ENCODE data around the gene SYMPK.
A peak's percentile ranks its signal among the peaks of the same experiment; 100 is the strongest.
"Not testable (repeated sequence)": the region's sequence is repeated elsewhere in the genome, so short reads cannot be mapped to it uniquely, and the experiment has no call there.

SYMPK gene

DNA sequence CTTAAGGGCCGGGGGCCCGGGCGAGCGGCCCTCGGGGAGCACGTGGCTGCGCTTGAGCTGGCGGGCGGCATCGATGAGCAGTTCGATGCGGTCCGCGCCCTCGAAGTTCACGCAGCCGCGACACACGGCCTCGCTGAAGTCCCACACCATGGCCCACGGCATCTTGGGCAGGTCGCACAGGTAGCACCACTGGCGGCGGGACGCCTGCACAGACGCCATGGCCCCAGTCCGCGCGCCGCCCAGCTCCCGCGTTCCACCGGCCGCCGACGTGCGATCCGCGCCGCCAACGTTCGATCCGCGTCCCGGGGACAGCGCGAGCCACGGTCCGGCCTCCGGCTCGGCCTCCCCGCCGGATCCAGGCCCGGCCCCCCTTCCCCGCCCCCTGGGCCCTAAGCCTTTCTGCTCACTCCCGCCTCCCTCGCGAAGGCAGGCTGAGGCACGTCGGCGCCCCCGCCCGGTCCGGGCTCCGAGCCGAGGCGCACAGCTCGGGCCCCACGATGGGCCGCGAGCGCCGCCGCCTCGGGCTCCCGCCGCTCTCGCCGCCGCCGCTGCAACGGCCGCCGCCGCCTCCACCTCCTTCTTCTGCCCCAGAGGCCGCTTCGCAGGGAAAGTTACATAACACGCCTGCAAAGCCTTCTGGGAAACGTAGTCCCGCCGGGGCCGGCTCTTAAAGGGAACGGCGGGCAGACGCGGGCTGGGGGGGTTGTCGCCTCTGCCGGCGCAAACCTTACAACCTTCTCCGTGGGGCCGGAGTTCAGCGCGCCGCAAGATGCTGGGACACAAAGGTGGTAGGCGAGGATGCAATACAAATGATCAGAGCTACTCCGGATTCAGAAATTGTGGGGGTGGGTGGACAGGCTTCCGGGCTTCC is 22.8 kb upstream of the SYMPK start, which contains the start of gene IRF2BP1:
Gene IRF2BP1, minus strand, starts transcription at position 586 of the 871 bp plus-strand sequence. Its CDS starts 367 bp downstream, at position 219.
- peak; percentile 94 for DNase-seq

DNA sequence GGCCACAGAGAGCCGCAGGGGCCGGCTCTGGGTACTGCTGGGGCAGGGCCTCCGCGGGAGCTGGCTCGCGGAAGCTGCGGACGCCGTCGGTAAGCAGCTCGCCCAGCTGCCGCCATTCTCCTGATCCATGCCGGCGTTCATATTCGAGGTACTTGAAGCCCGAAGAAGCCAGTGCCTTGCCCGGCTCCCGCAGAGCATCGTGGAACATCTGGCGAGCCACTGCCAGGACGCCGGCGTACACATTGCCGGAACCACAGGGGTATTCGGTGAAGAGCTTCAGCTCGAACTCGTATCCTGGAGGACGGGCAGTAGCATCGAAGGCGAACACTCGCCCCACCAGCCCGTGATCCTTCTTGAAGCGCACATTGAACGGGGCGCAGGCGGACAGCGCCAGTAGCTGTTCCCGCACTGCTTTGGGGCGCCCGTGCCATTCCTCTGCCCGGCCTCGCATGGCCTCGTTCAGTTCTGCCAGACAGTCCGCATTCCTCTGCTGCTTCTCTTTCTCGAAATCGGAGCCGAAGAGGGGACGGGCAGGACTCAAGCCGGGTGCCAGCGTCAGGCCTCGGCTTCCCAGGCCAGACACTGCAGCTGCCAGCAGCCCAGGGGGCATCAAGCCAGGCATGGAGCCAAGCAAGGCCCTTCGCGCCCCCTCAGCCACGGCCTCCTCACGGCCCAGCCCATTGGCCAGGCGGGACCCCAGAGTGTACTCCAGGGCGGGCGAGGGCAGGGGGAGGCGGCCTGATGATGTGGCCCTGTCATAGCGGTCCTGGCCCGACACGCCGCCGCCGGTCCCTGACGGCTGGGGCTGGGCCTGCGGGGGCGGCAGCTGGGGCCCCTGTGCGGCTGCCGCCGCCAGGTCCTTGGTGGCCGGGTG is 22.0 kb upstream of the SYMPK start:
- DNase-seq: no peak

DNA sequence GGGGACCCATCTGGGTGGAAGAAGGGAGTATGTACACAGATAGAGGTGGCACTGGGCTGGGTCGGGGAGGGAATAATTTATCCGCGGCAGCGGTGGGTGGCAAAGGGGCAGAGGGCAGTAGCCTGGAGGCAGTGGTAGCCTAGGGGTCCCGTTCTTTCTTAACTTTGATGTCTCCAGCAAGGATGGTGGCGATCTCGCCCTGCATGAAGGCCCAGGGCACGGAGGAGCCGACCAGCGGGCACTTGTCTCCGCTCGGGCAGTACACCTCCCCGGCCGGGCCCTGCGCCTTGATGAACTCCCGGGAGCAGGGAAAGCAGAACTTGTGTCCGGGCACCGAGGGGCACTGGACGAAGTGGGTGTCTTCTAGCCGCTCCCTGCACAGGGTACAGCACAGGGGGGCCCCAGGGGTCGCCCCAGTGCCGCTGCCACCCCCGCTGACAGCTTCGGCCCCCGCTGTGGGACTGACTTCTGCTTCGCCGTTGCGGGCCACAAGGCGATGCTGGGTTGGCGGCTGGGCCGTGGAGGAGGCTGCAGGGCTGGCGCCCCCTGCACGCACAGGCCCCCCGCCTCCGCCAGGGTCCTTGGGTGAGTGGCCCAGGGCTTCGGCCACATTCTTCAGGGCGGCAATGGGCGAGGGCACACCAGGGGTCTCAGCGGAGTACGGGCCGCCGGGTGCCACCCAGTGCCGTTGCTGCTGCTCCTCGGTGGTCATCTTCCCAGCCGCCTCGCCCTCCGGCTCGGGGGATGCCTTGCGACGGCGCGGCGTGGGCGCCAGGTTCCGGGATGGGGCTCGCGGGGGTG is 21.1 kb upstream of the SYMPK start:
- DNase-seq: no peak

DNA sequence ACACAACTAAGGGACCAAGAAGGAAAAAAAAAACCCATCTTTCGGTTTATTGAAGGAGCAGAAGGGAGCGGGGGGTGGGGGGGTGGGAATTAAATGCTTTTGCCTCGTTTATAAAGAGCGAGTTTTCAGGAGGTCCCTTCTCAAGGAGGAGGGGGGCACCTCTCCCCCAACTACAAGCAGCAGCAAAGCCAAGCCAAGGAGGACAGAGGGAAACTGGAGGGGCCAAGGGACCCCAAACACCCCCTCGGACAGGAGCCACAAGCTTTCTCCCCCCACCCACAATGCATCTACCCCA is 20.6 kb upstream of the SYMPK start:
- DNase-seq: no peak

DNA sequence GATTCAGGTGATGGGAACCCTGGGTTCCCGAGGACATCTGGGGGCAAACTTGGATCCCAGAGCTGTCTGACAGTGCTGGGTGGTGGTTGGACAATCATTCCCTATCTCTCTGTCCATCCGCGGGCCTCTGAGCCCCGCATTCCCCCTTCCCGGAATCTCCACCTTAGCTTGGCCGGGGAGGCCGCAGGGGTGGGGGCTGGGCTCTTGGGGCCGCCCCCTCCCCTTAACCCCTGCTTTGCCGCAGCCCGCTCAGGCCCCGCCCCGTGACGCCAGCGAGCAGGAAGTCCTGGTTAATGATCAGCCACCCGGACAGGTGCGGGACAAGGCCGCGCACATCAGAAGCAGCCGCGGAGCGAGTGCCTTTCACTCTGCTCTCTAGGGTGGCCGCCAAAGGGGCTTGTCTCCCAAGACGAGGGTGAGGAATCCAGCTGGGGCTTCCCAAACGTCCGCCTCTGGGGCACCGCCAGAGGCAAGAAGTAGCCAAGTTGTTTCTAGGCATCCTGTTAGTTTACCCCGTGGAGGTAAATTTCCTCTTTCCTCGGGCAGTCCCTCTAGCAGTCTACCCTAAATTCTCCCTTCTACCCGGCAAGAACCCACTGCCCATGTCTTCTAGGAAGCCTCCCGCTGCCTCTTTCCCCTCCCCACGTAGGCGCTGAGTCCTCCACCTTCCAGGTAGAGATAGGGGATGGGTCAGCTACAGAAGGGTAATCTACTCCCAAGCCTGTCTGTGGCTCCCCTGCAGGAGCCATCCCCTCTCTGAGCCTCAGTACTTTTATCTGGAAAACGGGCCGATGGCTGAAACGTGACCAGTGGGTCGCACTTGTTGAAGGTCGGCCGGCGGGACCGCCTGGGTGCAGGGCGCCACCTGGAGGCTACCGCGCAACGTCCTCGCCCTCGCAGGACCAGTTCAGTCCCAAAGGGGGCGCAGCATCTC is 20.0 kb upstream of the SYMPK start:
- peak; percentile 84 for DNase-seq

DNA sequence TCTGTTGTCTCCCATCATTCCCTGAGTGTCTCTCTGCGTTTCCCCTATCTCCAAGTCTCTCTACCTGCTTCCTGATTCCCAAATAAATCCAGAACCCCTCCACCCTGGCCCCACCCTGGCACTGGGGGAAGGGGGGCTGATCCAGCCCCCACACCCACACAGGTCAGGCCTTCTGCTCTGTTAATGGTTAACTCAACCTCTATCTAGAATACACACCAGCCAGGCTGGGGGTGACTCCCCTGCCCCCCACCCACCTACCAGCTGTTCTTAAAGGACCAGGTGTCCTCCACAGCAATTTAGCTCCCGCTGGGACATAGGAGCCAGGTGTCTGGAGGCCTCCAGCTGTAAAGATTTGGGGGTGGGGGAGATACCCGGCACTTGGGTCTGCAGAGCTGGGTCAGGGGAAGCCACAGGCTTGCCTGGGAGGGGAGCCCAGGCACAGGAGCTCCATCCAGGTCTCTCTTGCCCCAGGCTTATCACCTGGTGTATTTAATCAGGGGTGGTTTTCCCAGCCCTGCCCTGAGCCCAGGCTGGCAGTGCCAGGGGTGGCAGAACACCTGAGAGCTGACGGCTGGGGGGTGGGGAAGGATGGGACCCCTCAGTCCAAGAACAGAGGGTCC is 19.1 kb upstream of the SYMPK start:
- DNase-seq: peak; percentile 17

DNA sequence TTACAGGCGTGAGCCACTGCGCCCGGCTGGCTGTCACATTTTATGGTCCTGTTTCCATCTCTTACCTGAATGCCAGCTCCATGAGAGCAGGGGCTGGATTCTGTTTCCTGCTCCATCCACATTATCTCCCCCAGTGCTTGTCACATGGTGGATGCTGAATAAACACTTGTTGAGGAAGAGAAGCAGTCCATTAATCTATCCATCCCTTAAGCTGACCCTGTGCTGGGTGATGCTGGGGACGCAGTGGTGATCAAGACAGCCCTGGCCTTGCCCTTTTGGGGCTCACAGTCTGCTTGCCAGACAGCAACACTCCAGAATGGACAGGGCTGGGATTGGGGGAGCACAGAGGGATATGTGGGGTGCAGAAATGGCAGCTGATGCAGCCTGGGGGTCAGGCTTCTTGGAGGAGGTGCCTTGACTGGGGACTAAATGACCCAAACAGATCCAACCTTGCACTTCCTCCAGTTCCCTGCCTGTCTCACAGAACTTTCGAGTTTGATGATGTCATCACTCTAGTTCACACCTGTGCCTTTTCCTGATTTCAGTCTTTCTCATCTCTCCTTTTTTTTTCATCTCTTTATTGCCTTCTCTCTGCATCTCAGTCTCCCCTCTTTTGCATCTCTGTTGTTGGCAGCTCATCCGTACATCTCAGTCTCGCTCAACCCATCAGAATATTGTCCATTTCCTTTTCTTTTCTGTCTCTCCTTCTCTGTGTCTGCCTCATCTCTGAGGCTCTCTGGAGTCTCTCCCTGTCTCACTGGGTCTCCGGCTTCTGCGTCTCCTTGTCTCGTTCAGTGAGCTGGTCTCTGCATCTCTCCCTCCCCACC is 18.3 kb upstream of the SYMPK start:
- peak; percentile 78 for DNase-seq

DNA sequence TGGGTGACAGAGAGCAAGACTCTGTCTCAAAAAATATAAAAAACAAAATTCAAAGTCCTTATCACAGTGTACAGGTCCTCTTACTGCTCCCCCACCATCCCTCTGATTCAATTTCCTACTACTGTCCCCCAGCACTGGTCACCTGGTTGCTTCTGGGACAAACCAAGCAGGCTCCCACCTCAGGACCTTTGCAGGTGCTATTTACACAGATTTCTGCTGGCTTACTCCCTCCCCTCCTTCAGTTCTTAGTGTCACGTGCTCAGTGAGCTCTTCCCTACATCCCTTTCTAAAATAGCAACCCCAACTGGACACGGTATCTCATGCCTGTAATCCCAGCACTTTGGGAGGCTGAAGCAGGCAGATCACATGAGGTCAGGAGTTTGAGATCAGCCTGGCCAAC is 17.0 kb upstream of the SYMPK start:
- no peak for DNase-seq

DNA sequence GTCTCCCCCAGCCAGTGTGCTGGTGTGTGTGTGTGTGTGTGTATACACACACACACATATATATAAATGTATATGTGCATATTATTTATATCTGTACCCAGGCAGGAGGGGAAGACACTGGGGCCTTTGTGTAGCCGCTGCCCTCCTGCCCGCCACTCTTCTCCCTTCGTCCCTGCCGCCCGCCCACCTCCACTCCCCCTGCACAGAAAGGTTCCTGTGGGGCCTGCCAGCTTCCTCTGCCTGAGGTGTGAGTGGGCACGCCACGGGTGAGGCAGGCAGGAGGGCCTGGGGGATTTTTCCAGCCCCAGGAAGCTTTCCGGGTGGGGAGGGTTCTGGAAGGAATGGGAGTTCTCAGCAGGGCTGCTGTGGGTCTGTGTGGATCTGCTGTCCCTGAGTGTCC is 16.1 kb upstream of the SYMPK start:
- no peak for DNase-seq

DNA sequence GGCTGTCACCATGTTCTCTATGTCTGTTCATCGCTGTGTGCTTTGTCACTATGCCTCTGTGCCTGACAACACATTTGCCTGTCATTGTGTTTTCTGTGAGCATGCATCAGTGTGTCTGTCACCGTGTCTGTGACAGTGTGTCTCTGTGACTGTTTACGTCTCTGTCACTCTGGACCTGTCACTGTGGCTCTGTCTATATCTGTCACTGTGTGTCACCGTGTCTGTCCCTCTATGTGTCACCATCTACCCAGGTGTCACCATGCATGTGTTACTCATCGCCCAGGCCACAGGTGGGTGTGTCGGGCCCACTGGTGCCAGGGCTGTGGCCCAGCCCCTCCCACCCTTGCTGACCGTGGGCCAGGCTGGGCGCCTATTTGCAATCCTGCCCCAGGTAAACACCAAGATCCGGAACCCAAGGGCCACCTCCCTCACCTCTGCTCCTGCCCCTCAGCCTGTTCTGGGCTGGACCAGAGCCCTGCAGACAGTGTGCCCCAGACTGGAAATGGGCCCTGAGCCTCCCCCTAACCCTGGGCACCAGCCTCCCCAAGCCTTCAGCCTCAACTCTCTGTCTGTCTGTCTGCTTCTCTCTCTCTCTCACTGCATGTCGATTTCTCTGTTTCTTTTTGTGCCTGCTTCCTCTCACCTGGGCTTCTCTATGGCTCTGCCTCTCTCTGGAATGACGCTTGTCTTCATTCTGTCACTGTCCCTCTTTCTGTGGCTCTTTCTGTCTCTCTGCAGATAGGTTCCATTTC is 15.3 kb upstream of the SYMPK start:
- DNase-seq: no peak

DNA sequence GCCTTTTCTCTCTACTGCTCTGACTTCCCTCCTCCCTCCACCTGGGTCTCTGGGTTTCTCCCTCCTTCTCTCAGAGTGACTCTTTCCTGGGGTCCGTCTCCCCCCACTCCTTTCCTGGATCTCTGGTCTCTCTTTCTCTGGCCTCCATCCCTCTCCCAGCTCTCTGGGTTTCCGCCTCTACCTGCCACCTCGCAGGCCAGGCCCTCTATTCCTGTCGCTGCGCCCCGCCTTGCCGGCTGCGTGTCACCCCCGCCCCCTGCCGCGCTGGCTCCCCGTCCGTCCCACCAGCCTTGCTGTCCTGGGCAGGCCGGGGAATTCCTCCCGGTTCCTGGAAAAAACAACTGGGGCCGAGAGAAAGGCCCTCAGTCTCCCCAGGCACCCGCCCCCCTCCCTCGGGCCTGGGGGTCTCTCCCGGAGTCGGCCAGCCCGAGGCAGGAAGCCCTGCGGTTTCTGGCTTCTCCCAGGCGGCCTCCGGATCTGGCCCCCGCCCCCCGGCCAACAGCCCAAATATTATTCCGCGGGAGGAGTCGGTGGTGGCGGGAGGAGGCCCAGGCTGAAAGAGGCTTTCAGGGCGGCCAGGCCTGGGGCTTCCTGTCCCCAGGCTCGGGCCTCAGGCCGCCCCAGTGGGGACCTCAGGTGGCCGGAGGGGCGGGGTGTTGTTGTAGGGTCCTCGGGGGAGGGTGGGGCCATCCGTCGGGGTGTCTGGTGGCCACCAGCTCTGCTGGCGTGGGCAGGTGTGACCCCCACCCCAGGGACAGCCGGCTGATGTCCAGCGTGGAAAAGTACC is 13.7 kb upstream of the SYMPK start:
- no peak for DNase-seq

DNA sequence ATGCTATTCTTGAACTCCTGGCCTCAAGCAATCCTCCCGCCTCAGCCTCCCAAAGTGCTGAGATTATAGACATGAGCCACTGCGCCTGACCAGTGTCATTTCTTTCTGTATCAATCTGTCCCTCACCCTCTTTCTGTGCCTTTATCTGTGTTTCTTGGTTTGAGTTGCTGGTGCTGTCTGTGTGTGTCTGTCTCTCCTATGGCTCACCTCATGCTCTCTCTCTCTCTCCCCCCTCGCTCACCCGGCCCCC is 13.1 kb upstream of the SYMPK start:
- DNase-seq: no peak

DNA sequence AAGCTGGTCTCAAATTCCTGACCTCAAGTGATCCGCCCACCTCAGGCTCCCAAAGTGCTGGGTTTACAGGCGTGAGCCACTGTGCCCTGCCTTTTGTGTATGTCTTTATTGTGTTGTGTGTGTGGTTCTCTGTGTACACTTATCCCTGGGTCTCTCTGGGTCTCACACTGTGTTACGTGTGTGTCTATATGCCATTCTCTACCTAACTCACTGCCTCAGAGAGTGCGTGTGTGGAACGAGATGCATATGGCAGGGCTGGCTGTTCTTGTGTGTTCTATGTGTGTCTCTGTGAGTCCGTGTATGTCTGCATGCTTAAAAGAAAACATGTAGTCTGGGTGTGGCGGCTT is 11.6 kb upstream of the SYMPK start:
- DNase-seq: no peak

DNA sequence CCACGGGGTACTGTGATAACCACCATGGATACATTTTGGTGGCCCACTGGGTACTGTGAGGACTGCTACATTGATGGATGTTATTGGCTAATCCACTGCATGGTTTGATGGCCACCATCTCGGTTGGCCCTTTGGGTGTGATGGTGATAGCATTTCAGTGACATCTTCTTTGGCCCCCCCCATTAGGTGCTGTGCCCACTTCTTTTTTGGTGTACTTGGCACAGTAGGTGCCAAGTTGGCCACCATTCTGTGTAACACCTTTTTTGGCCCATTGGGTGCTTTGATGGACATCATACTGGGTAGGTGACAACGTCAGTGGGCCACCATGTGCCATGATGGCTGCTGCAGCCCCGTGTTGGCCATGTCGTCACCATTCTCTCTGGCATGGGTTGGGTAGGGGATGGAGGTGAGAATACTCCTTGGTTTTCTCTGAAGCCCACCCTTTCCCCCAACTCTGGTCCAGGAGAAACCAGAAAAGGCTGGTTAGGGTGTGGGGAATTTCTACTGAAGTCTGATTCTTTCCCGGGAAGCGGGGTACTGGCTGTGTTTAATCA is 10.3 kb upstream of the SYMPK start:
- DNase-seq: no peak

DNA sequence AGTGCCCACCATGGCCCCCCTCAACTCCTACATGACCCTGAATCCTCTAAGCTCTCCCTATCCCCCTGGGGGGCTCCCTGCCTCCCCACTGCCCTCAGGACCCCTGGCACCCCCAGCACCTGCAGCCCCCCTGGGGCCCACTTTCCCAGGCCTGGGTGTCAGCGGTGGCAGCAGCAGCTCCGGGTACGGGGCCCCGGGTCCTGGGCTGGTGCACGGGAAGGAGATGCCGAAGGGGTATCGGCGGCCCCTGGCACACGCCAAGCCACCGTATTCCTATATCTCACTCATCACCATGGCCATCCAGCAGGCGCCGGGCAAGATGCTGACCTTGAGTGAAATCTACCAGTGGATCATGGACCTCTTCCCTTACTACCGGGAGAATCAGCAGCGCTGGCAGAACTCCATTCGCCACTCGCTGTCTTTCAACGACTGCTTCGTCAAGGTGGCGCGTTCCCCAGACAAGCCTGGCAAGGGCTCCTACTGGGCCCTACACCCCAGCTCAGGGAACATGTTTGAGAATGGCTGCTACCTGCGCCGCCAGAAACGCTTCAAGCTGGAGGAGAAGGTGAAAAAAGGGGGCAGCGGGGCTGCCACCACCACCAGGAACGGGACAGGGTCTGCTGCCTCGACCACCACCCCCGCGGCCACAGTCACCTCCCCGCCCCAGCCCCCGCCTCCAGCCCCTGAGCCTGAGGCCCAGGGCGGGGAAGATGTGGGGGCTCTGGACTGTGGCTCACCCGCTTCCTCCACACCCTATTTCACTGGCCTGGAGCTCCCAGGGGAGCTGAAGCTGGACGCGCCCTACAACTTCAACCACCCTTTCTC is 9.4 kb upstream of the SYMPK start:
- no peak for DNase-seq

DNA sequence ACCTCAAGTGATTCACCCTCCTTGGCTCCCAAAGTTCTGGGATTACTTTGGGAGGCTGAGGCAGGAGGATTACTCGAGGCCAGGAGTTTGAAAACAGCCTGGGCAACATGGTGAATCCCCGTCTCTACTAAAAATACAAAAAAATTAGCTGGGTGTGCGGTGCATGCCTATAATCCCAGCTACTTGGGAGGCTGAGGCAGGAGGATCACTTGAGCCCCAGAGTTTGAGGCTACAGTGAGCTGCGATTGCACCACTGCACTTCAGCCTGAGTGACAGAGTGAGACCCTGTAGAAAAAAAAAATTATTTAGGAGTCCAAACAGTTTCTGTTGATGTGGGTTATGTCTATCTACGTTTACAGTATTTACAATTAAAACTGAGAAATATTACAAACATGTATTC is 7.9 kb upstream of the SYMPK start:
- DNase-seq: no peak

DNA sequence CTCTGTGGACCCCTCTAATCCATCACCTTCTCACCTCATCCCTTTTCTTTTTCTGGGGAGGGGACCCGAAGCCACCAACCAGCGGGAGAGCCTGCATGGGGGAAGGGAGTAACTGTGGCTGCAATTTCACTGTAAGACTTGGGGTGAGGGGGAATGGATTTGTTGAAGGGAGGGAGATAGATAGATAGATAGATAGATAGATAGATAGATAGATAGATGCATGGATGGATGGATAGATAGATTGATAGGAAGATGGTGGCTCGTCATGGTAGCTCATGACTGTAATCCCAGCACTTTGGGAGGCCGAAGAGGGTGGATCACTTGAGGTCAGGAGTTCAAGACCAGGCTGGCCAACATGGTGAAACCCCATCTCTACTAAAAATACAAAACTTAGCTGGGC is 4.3 kb upstream of the SYMPK start:
- DNase-seq: not testable (repeated sequence)

Data from NCI-H510A treated with DMSO at 0.1 percent for 48 hours (cell line).